CD4-positive, alpha-beta T cell treated with Interleukin-10 for 1 hour (primary cell): Measurements from ENCODE around the gene ADCYAP1R1.

Experiments
- DNase-seq: peaks from one replicate; pipeline ENCODE4 v3.0.0-alpha.2; 2020

Gene ADCYAP1R1

GRCh38 chr7:31107106-31108090 is 55.3 kb downstream of the ADCYAP1R1 start:
- DNase-seq, result no peak

GRCh38 chr7:31108097-31108657 is 56.1 kb downstream of the ADCYAP1R1 start:
- DNase-seq, result no peak

GRCh38 chr7:31109751-31110150 is 57.6 kb downstream of the ADCYAP1R1 start:
- no peak for DNase-seq

- no peak for DNase-seq
These were observed 58.4 kb downstream of the ADCYAP1R1 start for GRCh38 chr7:31110331-31111108.

- DNase-seq, result no peak
These were observed 59.0 kb downstream of the ADCYAP1R1 start for GRCh38 chr7:31111109-31111451.

- DNase-seq, result no peak
These were observed 61.6 kb downstream of the ADCYAP1R1 start for GRCh38 chr7:31113660-31114059.

GRCh38 chr7:31114593-31115343 is 62.7 kb downstream of the ADCYAP1R1 start:
- DNase-seq, result no peak

- DNase-seq, result no peak
These were observed 64.5 kb downstream of the ADCYAP1R1 start for GRCh38 chr7:31116615-31117014.

GRCh38 chr7:31119249-31119648 is 67.1 kb downstream of the ADCYAP1R1 start:
- DNase-seq, result no peak

- no peak for DNase-seq
These were observed 68.8 kb downstream of the ADCYAP1R1 start for GRCh38 chr7:31120800-31121513.

- no peak for DNase-seq
These were observed 69.5 kb downstream of the ADCYAP1R1 start for GRCh38 chr7:31121601-31122000.

GRCh38 chr7:31122649-31123058 is 70.5 kb downstream of the ADCYAP1R1 start:
- peak; percentile 36 for DNase-seq

- no peak for DNase-seq
These were observed 71.2 kb downstream of the ADCYAP1R1 start for GRCh38 chr7:31123321-31123720.

- DNase-seq, result no peak
These were observed 71.6 kb downstream of the ADCYAP1R1 start for GRCh38 chr7:31123726-31124125.

- no peak for DNase-seq
These were observed 73.1 kb downstream of the ADCYAP1R1 start for GRCh38 chr7:31125171-31125570.

- DNase-seq, result no peak
These were observed 74.9 kb downstream of the ADCYAP1R1 start for GRCh38 chr7:31126976-31127375.

- no peak for DNase-seq
These were observed 77.0 kb downstream of the ADCYAP1R1 start for GRCh38 chr7:31129067-31129466.

- no peak for DNase-seq
These were observed 81.4 kb downstream of the ADCYAP1R1 start for GRCh38 chr7:31133497-31133896.

- peak; percentile 48 for DNase-seq
These were observed 82.4 kb downstream of the ADCYAP1R1 start for GRCh38 chr7:31134246-31135188.

- no peak for DNase-seq
These were observed 85.1 kb downstream of the ADCYAP1R1 start for GRCh38 chr7:31137234-31137633.

GRCh38 chr7:31145339-31145738 is 93.2 kb downstream of the ADCYAP1R1 start:
- DNase-seq, result no peak
